ACC112 (cell line): ENCODE data around the gene TCF15.
"Not testable (repeated sequence)": the region's sequence is repeated elsewhere in the genome, so short reads cannot be mapped to it uniquely, and the experiment has no call there.

ENCODE experiments used
- H2AFZ ChIP-seq: fragments of 200-600 bp; sonication (generic); one replicate; pipeline ENCODE4 v1.6.0; 2017; ENCODE audit warnings: antibody characterized with exemption, low read length; ENCODE audit not compliant: unreplicated experiment
- H3K27ac ChIP-seq: fragments of 200-600 bp; sonication (generic); 2 replicates; pipeline ENCODE4 v1.5.1; 2014; ENCODE audit warnings: low read depth, mild to moderate bottlenecking, antibody characterized with exemption, low read length, moderate library complexity
- H3K27me3 ChIP-seq: fragments of 200-600 bp; sonication (generic); 2 replicates; pipeline ENCODE4 v1.6.1; 2014; ENCODE audit warnings: mild to moderate bottlenecking, antibody characterized with exemption, low read length, moderate library complexity, mixed read lengths; ENCODE audit not compliant: insufficient read depth
- H3K36me3 ChIP-seq: fragments of 200-600 bp; sonication (generic); 2 replicates; pipeline ENCODE4 v1.6.1; 2016; ENCODE audit warnings: mild to moderate bottlenecking, antibody characterized with exemption, low read length, moderate library complexity, mixed read lengths; ENCODE audit not compliant: insufficient read depth
- H3K4me1 ChIP-seq: fragments of 200-600 bp; sonication (generic); one replicate; pipeline ENCODE4 v1.6.1; 2016; ENCODE audit warnings: low read length, mixed read lengths; ENCODE audit not compliant: insufficient read depth, unreplicated experiment, control insufficient read depth
- H3K4me3 ChIP-seq: fragments of 200-600 bp; sonication (generic); 2 replicates; pipeline ENCODE4 v1.5.1; 2014; ENCODE audit warnings: mild to moderate bottlenecking, low read depth, low read length
- H3K79me2 ChIP-seq: fragments of 200-600 bp; sonication (generic); one replicate; pipeline ENCODE4 v1.6.0; 2016; ENCODE audit warnings: low read length; ENCODE audit not compliant: control insufficient read depth, unreplicated experiment, insufficient read depth

Gene TCF15

GRCh38 chr20:642013-642397 lies 31.9 kb upstream of the TCF15 start:
- H3K27ac ChIP-seq, H3K4me3 ChIP-seq, H3K4me1 ChIP-seq, H3K36me3 ChIP-seq, H2AFZ ChIP-seq, H3K27me3 ChIP-seq, H3K79me2 ChIP-seq: not testable (repeated sequence)

- H3K27ac ChIP-seq, result no peak overlapping the region
- H2AFZ ChIP-seq, result no peak overlapping the region
- H3K27me3 ChIP-seq, result peaks cover 7% of the 10 kb centered on the region; the same call in 1 of the 2 replicates
- no peaks in the 10 kb centered on the region for H3K36me3 ChIP-seq
- no peaks in the 10 kb centered on the region for H3K4me1 ChIP-seq
- H3K4me3 ChIP-seq, result no peak overlapping the region
- H3K79me2 ChIP-seq, result no peaks in the 10 kb centered on the region
Observed at GRCh38 chr20:641516-641875, 31.4 kb upstream of the TCF15 start.

- no peaks in the 10 kb centered on the region for H3K79me2 ChIP-seq
- peaks cover 7% of the 10 kb centered on the region; the same call in 1 of the 2 replicates for H3K27me3 ChIP-seq
- no peaks in the 10 kb centered on the region for H3K36me3 ChIP-seq
- no peak overlapping the region for H3K27ac ChIP-seq
- no peak overlapping the region for H2AFZ ChIP-seq
- no peaks in the 10 kb centered on the region for H3K4me1 ChIP-seq
- H3K4me3 ChIP-seq, result no peak overlapping the region
Observed at GRCh38 chr20:640674-641515, 30.8 kb upstream of the TCF15 start.

GRCh38 chr20:638579-638978 lies 28.5 kb upstream of the TCF15 start:
- Histone ChIP-seq H3K79me2 (no peaks in the 10 kb centered on the region), H3K4me3 (no peak overlapping the region), H3K4me1 (no peaks in the 10 kb centered on the region), H3K36me3 (no peaks in the 10 kb centered on the region), H3K27ac (no peak overlapping the region), H3K27me3 (peaks cover 24% of the 10 kb centered on the region), H2AFZ (no peak overlapping the region)

- H3K79me2 ChIP-seq, result no peaks in the 10 kb centered on the region
- no peak overlapping the region for H2AFZ ChIP-seq
- no peaks in the 10 kb centered on the region for H3K4me1 ChIP-seq
- no peak overlapping the region for H3K27ac ChIP-seq
- H3K4me3 ChIP-seq, result no peak overlapping the region
- no peaks in the 10 kb centered on the region for H3K36me3 ChIP-seq
- H3K27me3 ChIP-seq, result peaks cover 25% of the 10 kb centered on the region
Observed at GRCh38 chr20:637559-637958, 27.4 kb upstream of the TCF15 start.

- H3K4me1 ChIP-seq, result no peaks in the 10 kb centered on the region
- H3K79me2 ChIP-seq, result no peaks in the 10 kb centered on the region
- H3K27ac ChIP-seq, result no peak overlapping the region
- H3K4me3 ChIP-seq, result no peak overlapping the region
- no peaks in the 10 kb centered on the region for H3K36me3 ChIP-seq
- H2AFZ ChIP-seq, result no peak overlapping the region
- peaks cover 25% of the 10 kb centered on the region for H3K27me3 ChIP-seq
Observed at GRCh38 chr20:635893-636338, 25.8 kb upstream of the TCF15 start.

- H3K27me3 ChIP-seq, result peaks cover 28% of the 10 kb centered on the region
- no peak overlapping the region for H3K27ac ChIP-seq
- H3K4me1 ChIP-seq, result no peaks in the 10 kb centered on the region
- H2AFZ ChIP-seq, result no peak overlapping the region
- no peaks in the 10 kb centered on the region for H3K79me2 ChIP-seq
- no peaks in the 10 kb centered on the region for H3K36me3 ChIP-seq
- H3K4me3 ChIP-seq, result no peak overlapping the region
Observed at GRCh38 chr20:635028-635892, 25.2 kb upstream of the TCF15 start.

- Histone ChIP-seq H3K79me2 (no peaks in the 10 kb centered on the region), H3K4me1 (no peaks in the 10 kb centered on the region), H3K27ac (no peak overlapping the region), H3K4me3 (no peak overlapping the region), H2AFZ (no peak overlapping the region), H3K36me3 (no peaks in the 10 kb centered on the region), H3K27me3 (peaks cover 33% of the 10 kb centered on the region)
Observed at GRCh38 chr20:634148-634925, 24.2 kb upstream of the TCF15 start.

- Histone ChIP-seq H3K27ac (no peak overlapping the region), H3K36me3 (no peaks in the 10 kb centered on the region), H3K27me3 (peaks cover 54% of the 10 kb centered on the region), H3K4me1 (no peaks in the 10 kb centered on the region), H3K4me3 (no peak overlapping the region), H3K79me2 (no peaks in the 10 kb centered on the region), H2AFZ (no peak overlapping the region)
Observed at GRCh38 chr20:631101-631500, 21.0 kb upstream of the TCF15 start.

GRCh38 chr20:626579-626978 lies 16.5 kb upstream of the TCF15 start:
- H3K27me3 ChIP-seq, result peaks cover 73% of the 10 kb centered on the region
- no peak overlapping the region for H3K27ac ChIP-seq
- no peaks in the 10 kb centered on the region for H3K36me3 ChIP-seq
- no peaks in the 10 kb centered on the region for H3K79me2 ChIP-seq
- H3K4me1 ChIP-seq, result no peaks in the 10 kb centered on the region
- H3K4me3 ChIP-seq, result no peak overlapping the region
- no peak overlapping the region for H2AFZ ChIP-seq
